HepG2 (cell line): ENCODE results near the gene RNASE12. TPM values are rescaled to one million over a fixed set of nuclear protein-coding genes. Genes with fewer than 3 reads are reported as not detected.

Source experiments
- ARNTL ChIP-seq: sonication (generic); formaldehyde crosslinking; IDR thresholded peaks from 2 replicates; pipeline ENCODE4 v1.4.0; 2020; ENCODE audit warnings: mild to moderate bottlenecking, missing genetic modification reagents
- ELF3 ChIP-seq: IDR thresholded peaks from 2 replicates; pipeline ENCODE4 v1.6.1; 2016; ENCODE audit warnings: missing genetic modification reagents, missing compliant biosample characterization
- FIP1L1 ChIP-seq: fragments of 200-400 bp; formaldehyde crosslinking; IDR thresholded peaks from 2 replicates; pipeline ENCODE4 v1.6.1; 2018; ENCODE audit warnings: low read depth, mild to moderate bottlenecking, low read length, moderate library complexity, borderline replicate concordance; ENCODE audit not compliant: insufficient read depth
- IKZF1 ChIP-seq: fragments of 450-650 bp; IDR thresholded peaks from 2 replicates; pipeline ENCODE4 v1.7.1; 2016
- MED1 ChIP-seq: sonication (generic); formaldehyde crosslinking; IDR thresholded peaks from 2 replicates; pipeline ENCODE4 v1.4.0; 2020; ENCODE audit warnings: missing genetic modification reagents
- NR2C2 ChIP-seq: sonication (generic); formaldehyde crosslinking; IDR thresholded peaks from 2 replicates; pipeline ENCODE4 v1.4.0; 2020; ENCODE audit warnings: missing genetic modification reagents, mild to moderate bottlenecking, moderate library complexity, borderline replicate concordance
- NR2F2 ChIP-seq: IDR thresholded peaks from 2 replicates; pipeline ENCODE4 v1.6.1; 2012; ENCODE audit warnings: low read depth, inconsistent platforms, borderline replicate concordance
- PAWR ChIP-seq: sonication (generic); formaldehyde crosslinking; IDR thresholded peaks from 2 replicates; pipeline ENCODE4 v1.4.0; 2020; ENCODE audit warnings: missing genetic modification reagents, mild to moderate bottlenecking, borderline replicate concordance
- RARA ChIP-seq: IDR thresholded peaks from 2 replicates; pipeline ENCODE4 v1.6.1; 2016; ENCODE audit warnings: missing genetic modification reagents, missing compliant biosample characterization
- TBP ChIP-seq: sonication (generic); formaldehyde crosslinking; IDR thresholded peaks from 2 replicates; pipeline ENCODE4 v1.5.0; 2020; ENCODE audit warnings: missing genetic modification reagents
- ZFYVE20 ChIP-seq: sonication (generic); formaldehyde crosslinking; IDR thresholded peaks from 2 replicates; pipeline ENCODE4 v1.8.0; 2023; ENCODE audit warnings: low read depth, mild to moderate bottlenecking, moderate library complexity, missing genetic modification reagents, borderline replicate concordance
- ZNF616 ChIP-seq: sonication (generic); formaldehyde crosslinking; IDR thresholded peaks from 2 replicates; pipeline ENCODE4 v1.5.0; 2020; ENCODE audit warnings: low read depth, mild to moderate bottlenecking, missing genetic modification reagents
- ZNF781 ChIP-seq: sonication (generic); formaldehyde crosslinking; IDR thresholded peaks from 2 replicates; pipeline ENCODE4 v1.5.1; 2020; ENCODE audit warnings: borderline replicate concordance, mild to moderate bottlenecking, missing genetic modification reagents; ENCODE audit errors: not compliant biosample characterization
- polyA plus RNA-seq, 8 experiments: library from polyadenylated mRNA; depleted of rRNA in 3 of 8; stranded (reverse) in 7 of 8; unstranded in 1 of 8; fragments of >200 nt; fragmentation: Illumina TruSeq in 4 of 8; extraction: Trizol in 4 of 8; gene quantifications; 2 replicates each; pipeline versions ENCODE4 v1.2.1 to v1.2.3, GENCODE V29; 2011 to 2016; ENCODE audit warnings: low read depth in 4 of 8, missing spikeins in 1 of 8, mixed read lengths in 1 of 8; ENCODE audit not compliant: insufficient read depth in 1 of 8
- total RNA-seq, 5 experiments: library from RNA; depleted of rRNA; stranded (reverse); fragments of >200 nt; fragmentation: Illumina TruSeq; extraction: Trizol; gene quantifications; 2 replicates each; pipeline ENCODE4 v1.2.3, GENCODE V29; 2016; ENCODE audit warnings: low read depth in 1 of 5
- TF ChIP-seq, protein P1 (sequence below): sonication (generic); formaldehyde crosslinking; IDR thresholded peaks from 2 replicates; pipeline ENCODE4 v1.5.1; 2020; ENCODE audit warnings: mild to moderate bottlenecking, missing genetic modification reagents, moderate library complexity
- TF ChIP-seq, protein P2 (sequence below), 2 experiments: sonication (generic) in 1 of 2; formaldehyde crosslinking in 1 of 2; IDR thresholded peaks; 2 replicates each; pipeline versions ENCODE4 v1.4.0 to v1.6.1; 2018 to 2020; ENCODE audit warnings: missing genetic modification reagents in 2 of 2, borderline replicate concordance in 1 of 2, low read depth in 1 of 2, mild to moderate bottlenecking in 1 of 2, missing biosample characterization in 1 of 2
- TF ChIP-seq, protein P3 (sequence below): sonication (generic); formaldehyde crosslinking; IDR thresholded peaks from 2 replicates; pipeline ENCODE4 v1.4.0; 2020; ENCODE audit warnings: missing genetic modification reagents
- TF ChIP-seq, protein P4 (sequence below): IDR thresholded peaks from 2 replicates; pipeline ENCODE4 v1.6.1; 2016; ENCODE audit warnings: low read depth, control low read depth
- TF ChIP-seq, protein P5 (sequence below): IDR thresholded peaks from 2 replicates; pipeline ENCODE4 v1.6.1; 2016; ENCODE audit warnings: low read depth

The RNASE12 gene
- total and polyA plus RNA-seq, 2 of the 13 experiments (the other 11 are each of a cell fraction or from before 2014, with no cell fraction given) = not detected

DNA sequence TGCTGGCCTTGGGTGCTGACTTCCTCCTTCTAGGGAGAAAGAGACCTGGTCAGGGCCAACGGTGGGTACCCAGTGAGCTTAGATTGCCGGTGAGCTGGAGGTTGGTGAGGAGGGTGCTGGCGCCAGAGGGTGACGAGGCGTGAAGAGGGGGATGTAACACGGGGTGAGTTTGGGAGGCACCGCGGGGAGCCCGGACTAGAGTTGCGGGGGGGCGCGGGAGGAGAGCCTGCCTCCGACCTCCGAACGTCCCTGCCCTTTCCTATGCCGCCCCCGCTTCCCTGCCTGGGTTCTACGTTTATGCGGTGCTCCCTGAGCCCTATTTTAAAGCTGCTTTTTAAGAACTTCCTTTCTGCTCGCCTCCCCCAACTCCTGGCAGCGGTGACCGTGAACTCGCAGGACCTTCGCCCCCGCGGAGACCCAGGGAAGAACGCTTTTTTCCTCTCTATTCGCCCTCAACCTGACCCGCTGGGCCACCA lies 31.7 kb upstream of the RNASE12 start (continued):
- TF ChIP-seq, protein P1, sequence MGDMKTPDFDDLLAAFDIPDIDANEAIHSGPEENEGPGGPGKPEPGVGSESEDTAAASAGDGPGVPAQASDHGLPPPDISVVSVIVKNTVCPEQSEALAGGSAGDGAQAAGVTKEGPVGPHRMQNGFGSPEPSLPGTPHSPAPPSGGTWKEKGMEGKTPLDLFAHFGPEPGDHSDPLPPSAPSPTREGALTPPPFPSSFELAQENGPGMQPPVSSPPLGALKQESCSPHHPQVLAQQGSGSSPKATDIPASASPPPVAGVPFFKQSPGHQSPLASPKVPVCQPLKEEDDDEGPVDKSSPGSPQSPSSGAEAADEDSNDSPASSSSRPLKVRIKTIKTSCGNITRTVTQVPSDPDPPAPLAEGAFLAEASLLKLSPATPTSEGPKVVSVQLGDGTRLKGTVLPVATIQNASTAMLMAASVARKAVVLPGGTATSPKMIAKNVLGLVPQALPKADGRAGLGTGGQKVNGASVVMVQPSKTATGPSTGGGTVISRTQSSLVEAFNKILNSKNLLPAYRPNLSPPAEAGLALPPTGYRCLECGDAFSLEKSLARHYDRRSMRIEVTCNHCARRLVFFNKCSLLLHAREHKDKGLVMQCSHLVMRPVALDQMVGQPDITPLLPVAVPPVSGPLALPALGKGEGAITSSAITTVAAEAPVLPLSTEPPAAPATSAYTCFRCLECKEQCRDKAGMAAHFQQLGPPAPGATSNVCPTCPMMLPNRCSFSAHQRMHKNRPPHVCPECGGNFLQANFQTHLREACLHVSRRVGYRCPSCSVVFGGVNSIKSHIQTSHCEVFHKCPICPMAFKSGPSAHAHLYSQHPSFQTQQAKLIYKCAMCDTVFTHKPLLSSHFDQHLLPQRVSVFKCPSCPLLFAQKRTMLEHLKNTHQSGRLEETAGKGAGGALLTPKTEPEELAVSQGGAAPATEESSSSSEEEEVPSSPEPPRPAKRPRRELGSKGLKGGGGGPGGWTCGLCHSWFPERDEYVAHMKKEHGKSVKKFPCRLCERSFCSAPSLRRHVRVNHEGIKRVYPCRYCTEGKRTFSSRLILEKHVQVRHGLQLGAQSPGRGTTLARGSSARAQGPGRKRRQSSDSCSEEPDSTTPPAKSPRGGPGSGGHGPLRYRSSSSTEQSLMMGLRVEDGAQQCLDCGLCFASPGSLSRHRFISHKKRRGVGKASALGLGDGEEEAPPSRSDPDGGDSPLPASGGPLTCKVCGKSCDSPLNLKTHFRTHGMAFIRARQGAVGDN = peak; percentile 70
- TF ChIP-seq NR2C2 (CRISPR knock-in tag) (peak; percentile 34; the same call in 1 of the 2 replicates), TBP (no peak), NR2F2 (peak; percentile 58; the same call in 1 of the 2 replicates), PAWR (CRISPR knock-in tag) (no peak), RARA (peak; percentile 94), ZNF781 (CRISPR knock-in tag) (no peak), FIP1L1 (no peak), MED1 (CRISPR knock-in tag) (peak; percentile 61), ZFYVE20 (CRISPR knock-in tag) (no peak), ELF3 (CRISPR knock-in tag) (peak; percentile 54; the same call in 1 of the 2 replicates), ZNF616 (no peak), IKZF1 (no peak), ARNTL (CRISPR knock-in tag) (no peak)
- TF ChIP-seq, protein P2, sequence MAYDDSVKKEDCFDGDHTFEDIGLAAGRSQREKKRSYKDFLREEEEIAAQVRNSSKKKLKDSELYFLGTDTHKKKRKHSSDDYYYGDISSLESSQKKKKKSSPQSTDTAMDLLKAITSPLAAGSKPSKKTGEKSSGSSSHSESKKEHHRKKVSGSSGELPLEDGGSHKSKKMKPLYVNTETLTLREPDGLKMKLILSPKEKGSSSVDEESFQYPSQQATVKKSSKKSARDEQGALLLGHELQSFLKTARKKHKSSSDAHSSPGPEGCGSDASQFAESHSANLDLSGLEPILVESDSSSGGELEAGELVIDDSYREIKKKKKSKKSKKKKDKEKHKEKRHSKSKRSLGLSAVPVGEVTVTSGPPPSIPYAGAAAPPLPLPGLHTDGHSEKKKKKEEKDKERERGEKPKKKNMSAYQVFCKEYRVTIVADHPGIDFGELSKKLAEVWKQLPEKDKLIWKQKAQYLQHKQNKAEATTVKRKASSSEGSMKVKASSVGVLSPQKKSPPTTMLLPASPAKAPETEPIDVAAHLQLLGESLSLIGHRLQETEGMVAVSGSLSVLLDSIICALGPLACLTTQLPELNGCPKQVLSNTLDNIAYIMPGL (CRISPR knock-in tag; IDR thresholded peaks at IDR 0.05; ENCODE audit: borderline replicate concordance in 1 of 2, low read depth in 1 of 2) = peak in 1 of 2 experiments; percentile 19; a peak in 1 of 4 replicates
- TF ChIP-seq, protein P3, sequence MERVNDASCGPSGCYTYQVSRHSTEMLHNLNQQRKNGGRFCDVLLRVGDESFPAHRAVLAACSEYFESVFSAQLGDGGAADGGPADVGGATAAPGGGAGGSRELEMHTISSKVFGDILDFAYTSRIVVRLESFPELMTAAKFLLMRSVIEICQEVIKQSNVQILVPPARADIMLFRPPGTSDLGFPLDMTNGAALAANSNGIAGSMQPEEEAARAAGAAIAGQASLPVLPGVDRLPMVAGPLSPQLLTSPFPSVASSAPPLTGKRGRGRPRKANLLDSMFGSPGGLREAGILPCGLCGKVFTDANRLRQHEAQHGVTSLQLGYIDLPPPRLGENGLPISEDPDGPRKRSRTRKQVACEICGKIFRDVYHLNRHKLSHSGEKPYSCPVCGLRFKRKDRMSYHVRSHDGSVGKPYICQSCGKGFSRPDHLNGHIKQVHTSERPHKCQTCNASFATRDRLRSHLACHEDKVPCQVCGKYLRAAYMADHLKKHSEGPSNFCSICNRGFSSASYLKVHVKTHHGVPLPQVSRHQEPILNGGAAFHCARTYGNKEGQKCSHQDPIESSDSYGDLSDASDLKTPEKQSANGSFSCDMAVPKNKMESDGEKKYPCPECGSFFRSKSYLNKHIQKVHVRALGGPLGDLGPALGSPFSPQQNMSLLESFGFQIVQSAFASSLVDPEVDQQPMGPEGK (CRISPR knock-in tag) = peak; percentile 79
- TF ChIP-seq, protein P4, sequence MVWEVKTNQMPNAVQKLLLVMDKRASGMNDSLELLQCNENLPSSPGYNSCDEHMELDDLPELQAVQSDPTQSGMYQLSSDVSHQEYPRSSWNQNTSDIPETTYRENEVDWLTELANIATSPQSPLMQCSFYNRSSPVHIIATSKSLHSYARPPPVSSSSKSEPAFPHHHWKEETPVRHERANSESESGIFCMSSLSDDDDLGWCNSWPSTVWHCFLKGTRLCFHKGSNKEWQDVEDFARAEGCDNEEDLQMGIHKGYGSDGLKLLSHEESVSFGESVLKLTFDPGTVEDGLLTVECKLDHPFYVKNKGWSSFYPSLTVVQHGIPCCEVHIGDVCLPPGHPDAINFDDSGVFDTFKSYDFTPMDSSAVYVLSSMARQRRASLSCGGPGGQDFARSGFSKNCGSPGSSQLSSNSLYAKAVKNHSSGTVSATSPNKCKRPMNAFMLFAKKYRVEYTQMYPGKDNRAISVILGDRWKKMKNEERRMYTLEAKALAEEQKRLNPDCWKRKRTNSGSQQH (CRISPR knock-in tag) = no peak
- TF ChIP-seq, protein P5, sequence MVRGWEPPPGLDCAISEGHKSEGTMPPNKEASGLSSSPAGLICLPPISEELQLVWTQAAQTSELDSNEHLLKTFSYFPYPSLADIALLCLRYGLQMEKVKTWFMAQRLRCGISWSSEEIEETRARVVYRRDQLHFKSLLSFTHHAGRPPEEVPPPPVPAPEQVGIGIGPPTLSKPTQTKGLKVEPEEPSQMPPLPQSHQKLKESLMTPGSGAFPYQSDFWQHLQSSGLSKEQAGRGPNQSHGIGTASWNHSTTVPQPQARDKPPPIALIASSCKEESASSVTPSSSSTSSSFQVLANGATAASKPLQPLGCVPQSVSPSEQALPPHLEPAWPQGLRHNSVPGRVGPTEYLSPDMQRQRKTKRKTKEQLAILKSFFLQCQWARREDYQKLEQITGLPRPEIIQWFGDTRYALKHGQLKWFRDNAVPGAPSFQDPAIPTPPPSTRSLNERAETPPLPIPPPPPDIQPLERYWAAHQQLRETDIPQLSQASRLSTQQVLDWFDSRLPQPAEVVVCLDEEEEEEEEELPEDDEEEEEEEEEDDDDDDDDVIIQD (CRISPR knock-in tag) = peak; percentile 58; the same call in 1 of the 2 replicates
